IMR-90 (cell line): Measurements from ENCODE around the gene CAMTA1. TPM values are rescaled to one million over a fixed set of nuclear protein-coding genes. Genes with fewer than 3 reads are reported as not detected.

ENCODE experiments used
- ATAC-seq: fragments of 200-7000 bp; cut with Tn5 transposase; 2 replicates; pipeline ENCODE4 v1.9.1; 2020; ENCODE audit warnings: low read depth, mild to moderate bottlenecking, moderate library complexity
- BruUV-seq: library from RNA; stranded (reverse); fragments of 400-500 nt; replicated peaks from 2 replicates; lab custom pipeline; 2021; lab: Mats Ljungman, UMichigan
- CTCF ChIA-PET: fragments of 300-600 bp; formaldehyde crosslinking; extraction: SDS; loops from one replicate; lab custom pipeline; 2021; ENCODE audit warnings: antibody characterized with exemption; lab: Yijun Ruan, JAX
- POLR2A ChIA-PET: fragments of 300-600 bp; sonication (Branson Sonifier 250); formaldehyde crosslinking; loops from one replicate; lab custom pipeline; 2022; ENCODE audit warnings: antibody characterized with exemption; ENCODE audit not compliant: unreplicated experiment; lab: Charles Lee
- DNase-seq: peaks from one replicate; pipeline ENCODE4 v3.0.0; 2013
- H2AFZ ChIP-seq: replicated peaks from 2 replicates; pipeline ENCODE3; 2013; ENCODE audit warnings: low read length, mild to moderate bottlenecking; ENCODE audit not compliant: poor library complexity
- H2AK5ac ChIP-seq: 2 replicates; pipeline ENCODE4 v1.6.1; 2013; ENCODE audit warnings: low read depth, low read length, inconsistent platforms
- H2AK9ac ChIP-seq: replicated peaks from 2 replicates; pipeline ENCODE3; 2013; ENCODE audit warnings: mild to moderate bottlenecking, low read depth, low read length, moderate library complexity; ENCODE audit not compliant: poor library complexity
- H2BK120ac ChIP-seq: 2 replicates; pipeline ENCODE4 v1.6.1; 2013; ENCODE audit warnings: low read depth, low read length, inconsistent platforms
- H2BK15ac ChIP-seq: 3 replicates; pipeline ENCODE4 v1.6.1; 2013; ENCODE audit warnings: low read depth, low read length, inconsistent platforms
- H2BK20ac ChIP-seq: 2 replicates; pipeline ENCODE4 v1.6.1; 2013; ENCODE audit warnings: low read depth, mild to moderate bottlenecking, inconsistent platforms, low read length, moderate library complexity
- H2BK5ac ChIP-seq: 2 replicates; pipeline ENCODE4 v1.6.1; 2013; ENCODE audit warnings: mild to moderate bottlenecking, low read depth, low read length, inconsistent platforms; ENCODE audit not compliant: poor library complexity, severe bottlenecking
- H3K14ac ChIP-seq: replicated peaks from 2 replicates; pipeline ENCODE4 v1.6.1; 2013; ENCODE audit warnings: low read depth, low read length, inconsistent platforms
- H3K18ac ChIP-seq: 2 replicates; pipeline ENCODE4 v1.6.1; 2013; ENCODE audit warnings: low read depth, low read length, control low read depth
- H3K23ac ChIP-seq: 2 replicates; pipeline ENCODE4 v1.6.1; 2013; ENCODE audit warnings: low read depth, low read length, inconsistent platforms
- H3K27ac ChIP-seq: 2 replicates; pipeline ENCODE4 v1.5.1; 2013; ENCODE audit warnings: mild to moderate bottlenecking, control low read depth, low read length; ENCODE audit not compliant: insufficient read depth
- H3K27me3 ChIP-seq: 2 replicates; pipeline ENCODE4 v1.6.1; 2013; ENCODE audit warnings: low read length; ENCODE audit not compliant: control insufficient read depth, insufficient read depth
- H3K36me3 ChIP-seq: 2 replicates; pipeline ENCODE4 v1.6.1; 2013; ENCODE audit warnings: low read length, mixed read lengths; ENCODE audit not compliant: control insufficient read depth, insufficient read depth
- H3K4ac ChIP-seq: 2 replicates; pipeline ENCODE4 v1.6.1; 2013; ENCODE audit warnings: low read depth, low read length, inconsistent platforms
- H3K4me1 ChIP-seq: 2 replicates; pipeline ENCODE4 v1.6.1; 2013; ENCODE audit warnings: low read length, mixed read lengths; ENCODE audit not compliant: control insufficient read depth, insufficient read depth
- H3K4me2 ChIP-seq: 2 replicates; pipeline ENCODE4 v1.6.1; 2013; ENCODE audit warnings: low read depth, mild to moderate bottlenecking, control low read depth, low read length, moderate library complexity
- H3K4me3 ChIP-seq: 2 replicates; pipeline ENCODE4 v1.5.1; 2013; ENCODE audit warnings: low read depth, mild to moderate bottlenecking, control low read depth, low read length, moderate library complexity; ENCODE audit not compliant: insufficient read depth
- H3K56ac ChIP-seq: 2 replicates; pipeline ENCODE4 v1.6.1; 2013; ENCODE audit warnings: low read length, inconsistent platforms; ENCODE audit not compliant: insufficient read depth; ENCODE audit errors: extremely low read depth
- H3K79me1 ChIP-seq, 2 experiments: 2 replicates each; pipeline ENCODE4 v1.6.1; 2013; ENCODE audit warnings: low read length in 2 of 2, inconsistent platforms in 1 of 2, low read depth in 1 of 2
- H3K9ac ChIP-seq: 2 replicates; pipeline ENCODE4 v1.6.1; 2013; ENCODE audit warnings: low read depth, low read length, control low read depth
- H3K9me1 ChIP-seq: 2 replicates; pipeline ENCODE4 v1.6.1; 2013; ENCODE audit warnings: low read length, inconsistent platforms; ENCODE audit not compliant: insufficient read depth
- H3K9me3 ChIP-seq: 2 replicates; pipeline ENCODE4 v1.6.1; 2013; ENCODE audit warnings: low read length; ENCODE audit not compliant: control insufficient read depth, insufficient read depth
- H4K20me1 ChIP-seq: 2 replicates; pipeline ENCODE4 v1.6.1; 2013; ENCODE audit warnings: low read length, inconsistent platforms; ENCODE audit not compliant: insufficient read depth
- H4K5ac ChIP-seq: 2 replicates; pipeline ENCODE4 v1.6.1; 2013; ENCODE audit warnings: mild to moderate bottlenecking, low read depth, low read length, control low read depth
- H4K8ac ChIP-seq, 2 experiments: 2 replicates each; pipeline ENCODE4 v1.6.1; 2013; ENCODE audit warnings: low read depth in 2 of 2, low read length in 2 of 2, control low read depth in 1 of 2, inconsistent platforms in 1 of 2
- H4K91ac ChIP-seq: 2 replicates; pipeline ENCODE4 v1.6.1; 2013; ENCODE audit warnings: low read depth, low read length, inconsistent platforms; ENCODE audit not compliant: insufficient read depth
- BHLHE40 ChIP-seq: fragments of 150-350 bp; IDR thresholded peaks from 2 replicates; pipeline ENCODE4 v1.6.1; 2016; ENCODE audit warnings: mild to moderate bottlenecking, low read depth, low read length
- FOS ChIP-seq: fragments of 150-350 bp; IDR thresholded peaks from 2 replicates; pipeline ENCODE4 v1.6.1; 2016; ENCODE audit warnings: low read depth, low read length
- MAFK ChIP-seq: IDR thresholded peaks from 2 replicates; pipeline ENCODE4 v1.6.1; 2012; ENCODE audit warnings: low read depth, low read length, improper control_type of control experiment
- MAZ ChIP-seq: IDR thresholded peaks from 2 replicates; pipeline ENCODE4 v1.6.1; 2012; ENCODE audit warnings: low read depth, mild to moderate bottlenecking, low read length, improper control_type of control experiment, moderate library complexity, borderline replicate concordance
- SMC3 ChIP-seq: fragments of 150-350 bp; IDR thresholded peaks from 2 replicates; pipeline ENCODE4 v1.6.1; 2016; ENCODE audit warnings: low read depth, mild to moderate bottlenecking, antibody characterized with exemption, low read length, moderate library complexity
- WGBS, 2 experiments: methylation state at CpG; one replicate each; pipeline versions ENCODE4 v1.1.5 to v1.1.7; 2013; ENCODE audit warnings: missing lambda C conversion rate in 2 of 2; ENCODE audit not compliant: insufficient read length in 1 of 2; ENCODE audit errors: extremely low coverage in 2 of 2; 5-methylcytosine and 5-hydroxymethylcytosine counted together
- dilution Hi-C: fragments of 300-500 bp; cut with HindIII; formaldehyde crosslinking; loops from one replicate; pipeline ENCODE4 v1.14.3; 2018; ENCODE audit warnings: low sequenced_read_pairs; ENCODE audit not compliant: unreplicated experiment
- in situ Hi-C: fragments of 300-500 bp; cut with MboI; formaldehyde crosslinking; loops from 3 replicates; pipeline ENCODE4 v1.14.3; 2019; ENCODE audit warnings: low sequenced_read_pairs, inconsistent platforms, mixed read lengths
- intact Hi-C: fragments of 100-400 bp; cut with micrococcal nuclease; formaldehyde crosslinking; loops from 2 replicates; pipeline ENCODE4 v1.10.0; 2022
- polyA plus RNA-seq, 3 experiments: library from polyadenylated mRNA; depleted of rRNA; stranded (reverse); fragments of >200 nt; gene quantifications; 2 replicates each; pipeline ENCODE4 v1.2.3, GENCODE V29; 2012; ENCODE audit warnings: low replicate concordance in 1 of 3
- total RNA-seq: library from RNA; depleted of rRNA; stranded (reverse); fragments of >200 nt; gene quantifications from 2 replicates; pipeline ENCODE4 v1.2.3, GENCODE V29; 2012
- TF ChIP-seq, protein P1 (sequence below): fragments of 150-350 bp; IDR thresholded peaks from 2 replicates; pipeline ENCODE4 v1.6.1; 2017; ENCODE audit warnings: mild to moderate bottlenecking, antibody characterized with exemption, low read length, low read depth
- TF ChIP-seq, protein P2 (sequence below): conservative IDR thresholded peaks from 2 replicates; pipeline ENCODE4 v1.5.1; 2012; ENCODE audit warnings: mild to moderate bottlenecking, low read depth, low read length, improper control_type of control experiment

The CAMTA1 gene
- total and polyA plus RNA-seq, 2 of the 4 experiments (the other 2 are of a cell fraction) = 35.5 to 74.3 TPM

DNA sequence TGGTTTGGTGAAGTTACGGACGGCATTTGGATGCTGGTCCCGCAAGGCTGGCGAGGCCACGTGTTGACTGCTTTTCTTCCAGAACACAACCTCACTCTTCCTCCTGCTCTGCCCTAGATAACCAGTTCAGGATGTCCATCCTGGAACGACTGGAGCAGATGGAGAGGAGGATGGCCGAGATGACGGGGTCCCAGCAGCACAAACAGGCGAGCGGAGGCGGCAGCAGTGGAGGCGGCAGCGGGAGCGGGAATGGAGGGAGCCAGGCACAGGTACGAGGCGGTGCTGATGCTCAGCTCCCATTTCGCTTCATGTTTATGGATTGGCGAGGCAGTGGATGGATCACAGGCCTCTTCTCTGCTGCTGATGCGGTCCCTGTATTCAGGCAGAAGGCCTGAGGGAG, 947.1 kb downstream of the CAMTA1 start:
- no peak overlapping the region for H2BK5ac ChIP-seq
- H4K91ac ChIP-seq = no peak overlapping the region
- POLR2A ChIA-PET = interaction anchor here (0.6 kb wide), 1 partner anchor 493 kb away, joined by 6 read pairs; no protein-coding TSS in a partner anchor
- DNase-seq = no peak
- no peak overlapping the region for H3K56ac ChIP-seq
- no peak overlapping the region for H4K5ac ChIP-seq
- intact Hi-C loops (no loop called here), dilution Hi-C loops (no loop called here), in situ Hi-C loops (no loop called here)
- no peaks in the 10 kb centered on the region for H3K9me1 ChIP-seq
- H3K79me1 ChIP-seq = no peaks in the 10 kb centered on the region
- no peak overlapping the region for H3K4me3 ChIP-seq
- H3K27ac ChIP-seq = no peak overlapping the region
- H2AK9ac ChIP-seq = no peak overlapping the region
- H3K4me2 ChIP-seq = no peak overlapping the region
- H2BK120ac ChIP-seq = no peak overlapping the region
- no peaks in the 10 kb centered on the region for H3K36me3 ChIP-seq
- CTCF ChIA-PET = no interaction called here
- ATAC-seq = no peak
- H4K8ac ChIP-seq = no peak overlapping the region
- H2AK5ac ChIP-seq = no peak overlapping the region
- H3K9ac ChIP-seq = no peak overlapping the region
- H3K18ac ChIP-seq = no peak overlapping the region
- H2AFZ ChIP-seq = no peak overlapping the region
- TF ChIP-seq FOS (no peak), MAZ (no peak), SMC3 (no peak), BHLHE40 (no peak), MAFK (no peak)
- TF ChIP-seq, protein P1, sequence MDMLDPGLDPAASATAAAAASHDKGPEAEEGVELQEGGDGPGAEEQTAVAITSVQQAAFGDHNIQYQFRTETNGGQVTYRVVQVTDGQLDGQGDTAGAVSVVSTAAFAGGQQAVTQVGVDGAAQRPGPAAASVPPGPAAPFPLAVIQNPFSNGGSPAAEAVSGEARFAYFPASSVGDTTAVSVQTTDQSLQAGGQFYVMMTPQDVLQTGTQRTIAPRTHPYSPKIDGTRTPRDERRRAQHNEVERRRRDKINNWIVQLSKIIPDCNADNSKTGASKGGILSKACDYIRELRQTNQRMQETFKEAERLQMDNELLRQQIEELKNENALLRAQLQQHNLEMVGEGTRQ = no peak
- TF ChIP-seq, protein P2, sequence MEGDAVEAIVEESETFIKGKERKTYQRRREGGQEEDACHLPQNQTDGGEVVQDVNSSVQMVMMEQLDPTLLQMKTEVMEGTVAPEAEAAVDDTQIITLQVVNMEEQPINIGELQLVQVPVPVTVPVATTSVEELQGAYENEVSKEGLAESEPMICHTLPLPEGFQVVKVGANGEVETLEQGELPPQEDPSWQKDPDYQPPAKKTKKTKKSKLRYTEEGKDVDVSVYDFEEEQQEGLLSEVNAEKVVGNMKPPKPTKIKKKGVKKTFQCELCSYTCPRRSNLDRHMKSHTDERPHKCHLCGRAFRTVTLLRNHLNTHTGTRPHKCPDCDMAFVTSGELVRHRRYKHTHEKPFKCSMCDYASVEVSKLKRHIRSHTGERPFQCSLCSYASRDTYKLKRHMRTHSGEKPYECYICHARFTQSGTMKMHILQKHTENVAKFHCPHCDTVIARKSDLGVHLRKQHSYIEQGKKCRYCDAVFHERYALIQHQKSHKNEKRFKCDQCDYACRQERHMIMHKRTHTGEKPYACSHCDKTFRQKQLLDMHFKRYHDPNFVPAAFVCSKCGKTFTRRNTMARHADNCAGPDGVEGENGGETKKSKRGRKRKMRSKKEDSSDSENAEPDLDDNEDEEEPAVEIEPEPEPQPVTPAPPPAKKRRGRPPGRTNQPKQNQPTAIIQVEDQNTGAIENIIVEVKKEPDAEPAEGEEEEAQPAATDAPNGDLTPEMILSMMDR = no peak
- WGBS, 2 experiments = 84% methylated on average over 8 of the region's 19 CpGs; no CpG with 5 or more reads in 1 of the 2 experiments
- H2BK15ac ChIP-seq = no peak overlapping the region
- no peak overlapping the region for H3K4ac ChIP-seq
- H3K27me3 ChIP-seq = peaks cover 26% of the 10 kb centered on the region
- H3K9me3 ChIP-seq = no peaks in the 10 kb centered on the region
- no peaks in the 10 kb centered on the region for H4K20me1 ChIP-seq
- no peak overlapping the region for H2BK20ac ChIP-seq
- H3K23ac ChIP-seq = no peak overlapping the region
- H3K4me1 ChIP-seq = no peaks in the 10 kb centered on the region
- no peak overlapping the region for H3K14ac ChIP-seq
- no TSS peak for BruUV-seq
